Neutrophil (primary cell): ENCODE results near the gene PAX6.

ENCODE experiments used
- H3K27ac ChIP-seq: fragments of 200-600 bp; sonication (generic); 2 replicates; pipeline ENCODE4 v1.5.1; 2016; ENCODE audit warnings: mild to moderate bottlenecking, moderate library complexity
- H3K27me3 ChIP-seq: fragments of 200-600 bp; sonication (generic); 2 replicates; pipeline ENCODE4 v1.6.0; 2016; ENCODE audit warnings: mild to moderate bottlenecking
- H3K36me3 ChIP-seq: fragments of 200-600 bp; sonication (generic); 2 replicates; pipeline ENCODE4 v1.5.1; 2017
- H3K4me1 ChIP-seq, 2 experiments: fragments of 200-600 bp in 1 of 2; sonication (generic) in 1 of 2; 1 replicate in 1 of 2; 2 replicates in 1 of 2; pipeline versions ENCODE4 v1.5.1 to v1.6.1; 2013 to 2016; ENCODE audit warnings: low read depth in 1 of 2, low read length in 1 of 2, mild to moderate bottlenecking in 1 of 2, moderate library complexity in 1 of 2; ENCODE audit not compliant: control insufficient read depth in 1 of 2, insufficient read depth in 1 of 2
- H3K4me3 ChIP-seq, 2 experiments: fragments of 200-600 bp in 1 of 2; sonication (generic) in 1 of 2; 1 replicate in 1 of 2; 2 replicates in 1 of 2; pipeline ENCODE4 v1.5.1; 2013 to 2016; ENCODE audit warnings: low read depth in 1 of 2, low read length in 1 of 2, mild to moderate bottlenecking in 1 of 2, moderate library complexity in 1 of 2
- H3K9me3 ChIP-seq: fragments of 200-600 bp; sonication (generic); 2 replicates; pipeline ENCODE4 v1.5.1; 2016
- CTCF ChIP-seq: fragments of 200-600 bp; sonication (generic); IDR thresholded peaks from 2 replicates; pipeline ENCODE4 v1.5.1; 2016; ENCODE audit warnings: antibody characterized with exemption

The PAX6 gene

GRCh38 chr11:31847761-31848160 is 36.6 kb upstream of the PAX6 start:
- H3K9me3 ChIP-seq = no peaks in the 10 kb centered on the region
- peaks cover 52% of the 10 kb centered on the region for H3K27me3 ChIP-seq
- no peaks in the 10 kb centered on the region for H3K4me1 ChIP-seq
- no peak overlapping the region for H3K4me3 ChIP-seq
- no peaks in the 10 kb centered on the region for H3K36me3 ChIP-seq
- no peak overlapping the region for H3K27ac ChIP-seq
- no peak for TF ChIP-seq CTCF

GRCh38 chr11:31845331-31845730 is 34.2 kb upstream of the PAX6 start:
- H3K27me3 ChIP-seq = peaks cover 58% of the 10 kb centered on the region
- no peaks in the 10 kb centered on the region for H3K36me3 ChIP-seq
- H3K27ac ChIP-seq = no peak overlapping the region
- TF ChIP-seq CTCF = no peak
- no peak overlapping the region for H3K4me3 ChIP-seq
- H3K9me3 ChIP-seq = no peaks in the 10 kb centered on the region
- H3K4me1 ChIP-seq = no peaks in the 10 kb centered on the region

- H3K27ac ChIP-seq = no peak overlapping the region
- no peak for TF ChIP-seq CTCF
- no peaks in the 10 kb centered on the region for H3K36me3 ChIP-seq
- no peaks in the 10 kb centered on the region for H3K9me3 ChIP-seq
- no peak overlapping the region for H3K4me3 ChIP-seq
- H3K27me3 ChIP-seq = peaks cover 68% of the 10 kb centered on the region
- no peaks in the 10 kb centered on the region for H3K4me1 ChIP-seq
Measured at GRCh38 chr11:31844351-31844750, 33.2 kb upstream of the PAX6 start.

- no peaks in the 10 kb centered on the region for H3K4me1 ChIP-seq
- H3K27ac ChIP-seq = no peak overlapping the region
- peaks cover 91% of the 10 kb centered on the region for H3K27me3 ChIP-seq
- no peak for TF ChIP-seq CTCF
- H3K9me3 ChIP-seq = no peaks in the 10 kb centered on the region
- H3K36me3 ChIP-seq = no peaks in the 10 kb centered on the region
- no peak overlapping the region for H3K4me3 ChIP-seq
Measured at GRCh38 chr11:31841435-31841834, 30.3 kb upstream of the PAX6 start.

GRCh38 chr11:31834237-31834636 is 23.1 kb upstream of the PAX6 start:
- Histone ChIP-seq H3K4me1 (no peaks in the 10 kb centered on the region), H3K27me3 (peaks cover 100% of the 10 kb centered on the region), H3K27ac (no peak overlapping the region), H3K9me3 (no peaks in the 10 kb centered on the region), H3K4me3 (no peak overlapping the region), H3K36me3 (no peaks in the 10 kb centered on the region)
- TF ChIP-seq CTCF = no peak

- H3K4me3 ChIP-seq = no peak overlapping the region
- H3K4me1 ChIP-seq = no peaks in the 10 kb centered on the region
- H3K27ac ChIP-seq = no peak overlapping the region
- H3K9me3 ChIP-seq = no peaks in the 10 kb centered on the region
- no peaks in the 10 kb centered on the region for H3K36me3 ChIP-seq
- TF ChIP-seq CTCF = no peak
- peaks cover 100% of the 10 kb centered on the region for H3K27me3 ChIP-seq
Measured at GRCh38 chr11:31830406-31830805, 19.3 kb upstream of the PAX6 start.
